Adrenal gland (tissue), 12 donors: ENCODE data around the gene SLC19A1. TPM values are rescaled to one million over a fixed set of nuclear protein-coding genes. Genes with fewer than 3 reads are reported as not detected.

Source experiments
- microRNA-seq, 3 donors: library from miRNA; unstranded; fragments of <30 nt; microRNA quantifications; one replicate each; pipeline ENCODE4, GENCODE V29; 2017 to 2020
- polyA plus RNA-seq, 3 donors: library from polyadenylated mRNA; stranded (reverse); fragments of 200-250 nt in 2 of 3; fragments of 350-450 nt in 1 of 3; fragmentation: Illumina TruSeq in 1 of 3; extraction: RNeasy Lipid Tissue Mini Kit (QIAGEN cat#74804) in 1 of 3; gene quantifications; one replicate each; pipeline ENCODE4 v1.2.3, GENCODE V29; 2013 to 2014
- small RNA-seq, 2 donors: library from RNA; depleted of rRNA; stranded (forward); fragments of <200 nt; gene quantifications; one replicate each; pipeline ENCODE3, GENCODE V24; 2016
- total RNA-seq, 9 donors: library from RNA; depleted of rRNA in 4 of 9; stranded (reverse); fragments of >200 nt in 4 of 9; fragments of 120-200 nt in 1 of 9; fragmentation: NEBNext Ultra II Directional in 1 of 9; extraction: Animal tissue kit (Norgen Biotek cat#: 25700) in 1 of 9; gene quantifications; one replicate each; pipeline versions ENCODE4 v1.1.0 to v1.2.4, GENCODE V29; 2013 to 2023
- donor health status: healthy with polysubstance abuse.
- donor health status: Bipolar disorder and iron deficiency.
- donor health status: DM: yes; HTN: yes; CAD: no.
- donor health status: DM: no; HTN: no; CAD: no.
- donor health status: DM: no; HTN: no; CAD: no.
- donor health status: DM: yes; HTN: yes; CAD: no.

SLC19A1 gene
- total and polyA plus RNA-seq, 12 donors, result 1.7 to 21.2 (median 15.3) TPM

Small RNAs within 50 kb of the gene (microRNA-seq; reads per million reads assigned to microRNA genes)
- gene MIR6815, result 9.4 to 19.1 (median 11.1) reads per million in 3 donors

Small RNAs within 50 kb of the gene (small RNA-seq; reads per million reads assigned to genes)
- 0 to 0.17 reads per million in 2 donors for gene MIR6815

Other genes with a start within 250 kb of the SLC19A1 start
- gene COL18A1, start 137.3 kb downstream of the SLC19A1 start, total RNA-seq, result 100 to 1,000 TPM in 7 of 9 donors, 10 to 100 TPM in 2; 13.8 to 244 (median 132) TPM
- 100 to 1,000 TPM in 2 of 3 donors, 10 to 100 TPM in 1; 10.9 to 201 (median 163) TPM for gene COL18A1, start 137.3 kb downstream of the SLC19A1 start, polyA plus RNA-seq
- gene PCBP3, start 101.3 kb upstream of the SLC19A1 start, total RNA-seq, result 10 to 100 TPM in 3 of 9 donors, 1 to 10 TPM in 6; 1.7 to 12.0 (median 4.8) TPM
- 10 to 100 TPM in 1 of 3 donors, 1 to 10 TPM in 2; 3.3 to 15.8 (median 4.2) TPM for gene PCBP3, start 101.3 kb upstream of the SLC19A1 start, polyA plus RNA-seq